Hepatocyte (in vitro differentiated cells): ENCODE data around the gene RALGPS2. TPM values are rescaled to one million over a fixed set of nuclear protein-coding genes. Genes with fewer than 3 reads are reported as not detected.

ENCODE experiments used
- DNase-seq: peaks from one replicate; pipeline ENCODE4 v3.0.0-alpha.2; 2016; ENCODE audit warnings: low spot score
- H2AFZ ChIP-seq: fragments of 200-600 bp; sonication (generic); 2 replicates; pipeline ENCODE4 v1.6.0; 2016; ENCODE audit warnings: antibody characterized with exemption, mild to moderate bottlenecking
- H3K27ac ChIP-seq: fragments of 200-600 bp; sonication (generic); 2 replicates; pipeline ENCODE4 v1.5.1; 2016; ENCODE audit warnings: mild to moderate bottlenecking
- H3K27me3 ChIP-seq: fragments of 200-600 bp; sonication (generic); 2 replicates; pipeline ENCODE4 v1.6.1; 2016
- H3K36me3 ChIP-seq: fragments of 200-600 bp; sonication (generic); replicated peaks from 2 replicates; pipeline ENCODE4 v1.5.1; 2016; ENCODE audit warnings: low read depth; ENCODE audit not compliant: insufficient read depth
- H3K4me1 ChIP-seq: fragments of 200-600 bp; sonication (generic); 2 replicates; pipeline ENCODE4 v1.5.1; 2016; ENCODE audit warnings: mild to moderate bottlenecking, moderate library complexity; ENCODE audit not compliant: insufficient read depth
- H3K4me2 ChIP-seq: fragments of 200-600 bp; sonication (generic); 2 replicates; pipeline ENCODE4 v1.6.0; 2016
- H3K4me3 ChIP-seq: fragments of 200-600 bp; sonication (generic); 2 replicates; pipeline ENCODE4 v1.5.1; 2016; ENCODE audit warnings: mild to moderate bottlenecking
- H3K79me2 ChIP-seq: fragments of 200-600 bp; sonication (generic); 2 replicates; pipeline ENCODE4 v1.6.0; 2017; ENCODE audit warnings: mild to moderate bottlenecking
- H3K9me2 ChIP-seq: fragments of 200-600 bp; sonication (generic); replicated peaks from 2 replicates; pipeline ENCODE4 v1.6.0; 2017; ENCODE audit warnings: mild to moderate bottlenecking; ENCODE audit not compliant: insufficient read depth
- H3K9me3 ChIP-seq: fragments of 200-600 bp; sonication (generic); 2 replicates; pipeline ENCODE4 v1.5.1; 2016; ENCODE audit warnings: low read depth, mild to moderate bottlenecking
- H4K20me1 ChIP-seq: fragments of 200-600 bp; sonication (generic); 2 replicates; pipeline ENCODE4 v1.6.0; 2016; ENCODE audit warnings: mild to moderate bottlenecking; ENCODE audit not compliant: insufficient read depth, poor library complexity, severe bottlenecking
- EZH2 ChIP-seq: fragments of 200-600 bp; sonication (generic); IDR thresholded peaks from 2 replicates; pipeline ENCODE4 v1.6.1; 2016; ENCODE audit warnings: antibody characterized with exemption, mild to moderate bottlenecking, borderline replicate concordance
- EZH2phosphoT487 ChIP-seq: fragments of 200-600 bp; sonication (generic); IDR thresholded peaks from one replicate; pipeline ENCODE4 v1.6.1; 2018; ENCODE audit warnings: antibody characterized with exemption, mild to moderate bottlenecking, low read depth, moderate library complexity; ENCODE audit not compliant: unreplicated experiment, severe bottlenecking
- WGBS: methylation state at CpG from one replicate; pipeline ENCODE4 v1.1.6; 2016; ENCODE audit warnings: low lambda C conversion rate; ENCODE audit errors: missing lambda C conversion rate; 5-methylcytosine and 5-hydroxymethylcytosine counted together
- polyA plus RNA-seq: library from polyadenylated mRNA; unstranded; fragments of >200 nt; fragmentation: Nextera tagmentation; extraction: Ambion mirVana; gene quantifications from 2 replicates; pipeline ENCODE4 v1.2.1, GENCODE V29; 2016
- total RNA-seq: library from RNA; depleted of rRNA; stranded (reverse); fragments of >200 nt; gene quantifications from 2 replicates; pipeline ENCODE4 v1.2.3, GENCODE V29; 2014
- TF ChIP-seq, protein P1 (sequence below): fragments of 200-600 bp; sonication (generic); IDR thresholded peaks from 2 replicates; pipeline ENCODE4 v1.5.1; 2016; ENCODE audit warnings: antibody characterized with exemption, mild to moderate bottlenecking; ENCODE audit not compliant: poor library complexity

Gene RALGPS2
- total and polyA plus RNA-seq, 2 experiments from 2014 or later, result 9.3 to 35.4 TPM

DNA sequence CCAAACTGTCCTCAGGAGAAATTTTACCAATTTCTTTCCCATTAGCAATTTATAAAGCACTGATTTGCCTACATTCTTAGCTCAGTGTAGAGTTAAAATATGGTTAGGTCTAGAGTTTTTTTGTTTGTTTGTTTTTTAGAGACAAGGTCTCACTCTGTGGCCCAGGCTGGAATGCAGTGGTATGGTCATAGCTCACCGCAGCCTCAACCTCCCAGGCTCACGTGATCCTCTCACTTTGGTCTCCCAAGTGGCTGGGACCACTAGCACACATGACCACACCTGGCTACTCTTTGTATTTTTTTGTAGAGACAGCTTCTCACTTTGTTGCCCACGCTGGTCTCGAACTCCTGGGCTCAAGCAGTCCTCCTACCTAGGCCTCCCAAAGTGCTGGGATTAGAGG, 10.6 kb upstream of the RALGPS2 start:
- H3K4me2 ChIP-seq, result no peak overlapping the region
- H3K9me3 ChIP-seq, result no peaks in the 10 kb centered on the region
- no peaks in the 10 kb centered on the region for H3K4me1 ChIP-seq
- 98% methylated on average over 4 of the region's 4 CpGs for WGBS
- TF ChIP-seq, protein P1, sequence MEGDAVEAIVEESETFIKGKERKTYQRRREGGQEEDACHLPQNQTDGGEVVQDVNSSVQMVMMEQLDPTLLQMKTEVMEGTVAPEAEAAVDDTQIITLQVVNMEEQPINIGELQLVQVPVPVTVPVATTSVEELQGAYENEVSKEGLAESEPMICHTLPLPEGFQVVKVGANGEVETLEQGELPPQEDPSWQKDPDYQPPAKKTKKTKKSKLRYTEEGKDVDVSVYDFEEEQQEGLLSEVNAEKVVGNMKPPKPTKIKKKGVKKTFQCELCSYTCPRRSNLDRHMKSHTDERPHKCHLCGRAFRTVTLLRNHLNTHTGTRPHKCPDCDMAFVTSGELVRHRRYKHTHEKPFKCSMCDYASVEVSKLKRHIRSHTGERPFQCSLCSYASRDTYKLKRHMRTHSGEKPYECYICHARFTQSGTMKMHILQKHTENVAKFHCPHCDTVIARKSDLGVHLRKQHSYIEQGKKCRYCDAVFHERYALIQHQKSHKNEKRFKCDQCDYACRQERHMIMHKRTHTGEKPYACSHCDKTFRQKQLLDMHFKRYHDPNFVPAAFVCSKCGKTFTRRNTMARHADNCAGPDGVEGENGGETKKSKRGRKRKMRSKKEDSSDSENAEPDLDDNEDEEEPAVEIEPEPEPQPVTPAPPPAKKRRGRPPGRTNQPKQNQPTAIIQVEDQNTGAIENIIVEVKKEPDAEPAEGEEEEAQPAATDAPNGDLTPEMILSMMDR, result no peak
- no peak for TF ChIP-seq EZH2
- no peak for TF ChIP-seq EZH2phosphoT487
- H3K79me2 ChIP-seq, result no peaks in the 10 kb centered on the region
- no peaks in the 10 kb centered on the region for H3K36me3 ChIP-seq
- no peak overlapping the region for H3K4me3 ChIP-seq
- H3K9me2 ChIP-seq, result no peaks in the 10 kb centered on the region
- H4K20me1 ChIP-seq, result no peaks in the 10 kb centered on the region
- no peaks in the 10 kb centered on the region for H3K27me3 ChIP-seq
- no peak overlapping the region for H3K27ac ChIP-seq
- no peak overlapping the region for H2AFZ ChIP-seq
- no peak for DNase-seq

DNA sequence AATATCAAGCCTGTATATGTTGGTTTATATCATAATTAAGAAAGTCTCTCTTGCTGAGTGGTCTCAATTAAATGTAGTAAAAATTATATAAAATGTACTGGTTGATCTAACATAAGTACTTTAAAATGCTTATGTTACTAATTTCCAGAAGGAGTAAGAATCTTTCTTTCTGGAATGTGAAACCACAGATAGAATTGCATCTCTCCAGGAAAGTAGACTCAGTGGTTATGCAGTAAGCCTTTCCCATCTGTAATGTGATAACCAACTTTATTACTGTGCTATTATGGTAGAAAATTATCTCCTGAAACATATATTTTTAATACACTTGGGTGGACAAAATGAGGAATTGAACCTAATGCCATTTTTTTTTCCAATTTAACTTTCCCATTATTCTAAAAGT, 8.9 kb upstream of the RALGPS2 start:
- no peaks in the 10 kb centered on the region for H3K9me2 ChIP-seq
- no peak for DNase-seq
- no peaks in the 10 kb centered on the region for H3K36me3 ChIP-seq
- no peak overlapping the region for H3K27ac ChIP-seq
- no peaks in the 10 kb centered on the region for H3K9me3 ChIP-seq
- no peak overlapping the region for H3K4me2 ChIP-seq
- no peak for TF ChIP-seq EZH2phosphoT487
- no peak for TF ChIP-seq EZH2
- TF ChIP-seq, protein P1, result no peak
- no peaks in the 10 kb centered on the region for H3K27me3 ChIP-seq
- no peaks in the 10 kb centered on the region for H3K4me1 ChIP-seq
- H3K4me3 ChIP-seq, result no peak overlapping the region
- no peaks in the 10 kb centered on the region for H3K79me2 ChIP-seq
- H2AFZ ChIP-seq, result no peak overlapping the region
- no peaks in the 10 kb centered on the region for H4K20me1 ChIP-seq

DNA sequence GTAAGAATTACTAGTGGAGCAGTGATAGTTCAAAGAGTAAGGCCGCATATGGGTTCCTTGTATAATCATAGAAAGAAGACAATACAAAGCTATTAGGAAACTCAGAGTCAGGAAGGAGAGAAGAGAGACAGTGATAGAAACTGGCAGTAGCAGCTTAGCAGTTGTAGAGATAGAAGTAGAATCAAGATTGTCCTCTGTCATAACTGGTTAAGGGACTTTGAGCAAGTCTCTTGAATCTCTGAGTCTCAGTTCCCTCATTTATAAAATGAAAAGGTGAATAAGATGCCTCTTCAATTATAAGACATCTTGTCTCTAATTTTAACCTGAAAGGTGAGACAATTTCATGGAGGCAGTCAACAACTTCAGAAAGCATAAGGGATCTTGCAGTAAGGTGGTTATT, 6.5 kb upstream of the RALGPS2 start:
- H3K27me3 ChIP-seq, result no peaks in the 10 kb centered on the region
- WGBS, result 96% methylated on average over 1 of the region's 1 CpG
- no peaks in the 10 kb centered on the region for H3K36me3 ChIP-seq
- H3K79me2 ChIP-seq, result no peaks in the 10 kb centered on the region
- H3K27ac ChIP-seq, result no peak overlapping the region
- TF ChIP-seq EZH2phosphoT487, result no peak
- TF ChIP-seq EZH2, result no peak
- TF ChIP-seq, protein P1, result no peak
- H3K4me1 ChIP-seq, result no peaks in the 10 kb centered on the region
- no peaks in the 10 kb centered on the region for H3K9me2 ChIP-seq
- no peak for DNase-seq
- H4K20me1 ChIP-seq, result no peaks in the 10 kb centered on the region
- H3K4me2 ChIP-seq, result no peak overlapping the region
- H3K4me3 ChIP-seq, result no peak overlapping the region
- H2AFZ ChIP-seq, result no peak overlapping the region
- H3K9me3 ChIP-seq, result no peaks in the 10 kb centered on the region

DNA sequence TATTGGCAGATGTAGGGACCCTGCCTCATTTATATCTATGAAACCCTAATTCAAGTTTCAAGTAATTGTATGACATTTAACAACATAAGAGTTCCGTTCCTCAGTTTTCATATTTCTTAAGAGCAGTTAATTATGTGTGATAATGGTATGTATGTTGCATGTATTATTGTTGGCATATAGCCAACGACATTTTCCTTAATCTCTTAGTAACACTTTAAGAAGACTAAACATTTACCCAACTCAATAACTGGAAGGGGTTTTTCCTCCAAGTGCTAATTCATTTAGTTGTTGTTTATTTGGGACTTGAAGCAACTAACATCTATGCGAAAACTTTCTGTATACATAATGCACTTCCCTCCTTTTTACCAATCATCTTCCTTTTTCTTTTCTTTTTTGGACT, 1.5 kb upstream of the RALGPS2 start:
- Histone ChIP-seq H4K20me1 (no peaks in the 10 kb centered on the region), H3K36me3 (no peaks in the 10 kb centered on the region)

More for the DNA sequence above, 1.5 kb upstream of the RALGPS2 start:
- H3K79me2 ChIP-seq, result peaks cover 20% of the 10 kb centered on the region
- H3K4me3 ChIP-seq, result no peak overlapping the region
- TF ChIP-seq EZH2, result no peak
- TF ChIP-seq, protein P1, result no peak
- no peak for TF ChIP-seq EZH2phosphoT487
- no peak for DNase-seq
- 81% methylated on average over 3 of the region's 3 CpGs for WGBS
- H3K4me2 ChIP-seq, result no peak overlapping the region
- H3K9me2 ChIP-seq, result no peaks in the 10 kb centered on the region
- no peaks in the 10 kb centered on the region for H3K9me3 ChIP-seq
- H2AFZ ChIP-seq, result no peak overlapping the region
- no peaks in the 10 kb centered on the region for H3K27me3 ChIP-seq
- H3K27ac ChIP-seq, result no peak overlapping the region
- H3K4me1 ChIP-seq, result no peaks in the 10 kb centered on the region
